Stimulated activated CD4-positive, alpha-beta T cell treated with anti-CD3 and anti-CD28 coated beads, Interleukin-2, amount 100 ng/mL, for 4 hours (primary cell): ENCODE measurements around the gene IYD.
"Not testable (repeated sequence)": the region's sequence is repeated elsewhere in the genome, so short reads cannot be mapped to it uniquely, and the experiment has no call there.

Experiments used
- DNase-seq: peaks from one replicate; pipeline ENCODE4 v3.0.0-alpha.2; 2020; ENCODE audit warnings: low read depth

IYD gene

GRCh38 chr6:150435360-150435759 is 66.5 kb downstream of the IYD start:
- DNase-seq: no peak

DNA sequence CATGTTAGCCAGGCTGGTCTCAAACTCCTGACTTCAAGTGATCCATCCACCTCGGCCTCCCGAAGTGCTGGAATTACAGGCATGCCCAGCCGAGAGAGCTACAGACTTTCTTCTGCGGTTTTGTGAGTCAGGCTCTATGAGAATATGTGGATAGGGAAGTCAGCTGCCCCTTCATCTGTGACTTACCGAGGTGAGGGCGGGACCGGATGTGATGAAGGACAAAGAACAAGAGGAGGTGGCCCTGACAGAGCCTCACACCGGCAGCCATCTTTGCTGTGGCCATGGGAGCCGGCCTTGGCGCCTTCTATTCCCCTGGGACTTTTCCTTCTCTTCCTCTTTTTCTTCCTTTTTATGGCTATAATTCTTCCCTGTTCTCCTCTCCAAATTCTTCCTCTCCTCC is 67.0 kb downstream of the IYD start:
- no peak for DNase-seq

GRCh38 chr6:150439373-150439772 is 70.6 kb downstream of the IYD start:
- DNase-seq: no peak

- no peak for DNase-seq
Measured at GRCh38 chr6:150443621-150444020, 74.8 kb downstream of the IYD start.

DNA sequence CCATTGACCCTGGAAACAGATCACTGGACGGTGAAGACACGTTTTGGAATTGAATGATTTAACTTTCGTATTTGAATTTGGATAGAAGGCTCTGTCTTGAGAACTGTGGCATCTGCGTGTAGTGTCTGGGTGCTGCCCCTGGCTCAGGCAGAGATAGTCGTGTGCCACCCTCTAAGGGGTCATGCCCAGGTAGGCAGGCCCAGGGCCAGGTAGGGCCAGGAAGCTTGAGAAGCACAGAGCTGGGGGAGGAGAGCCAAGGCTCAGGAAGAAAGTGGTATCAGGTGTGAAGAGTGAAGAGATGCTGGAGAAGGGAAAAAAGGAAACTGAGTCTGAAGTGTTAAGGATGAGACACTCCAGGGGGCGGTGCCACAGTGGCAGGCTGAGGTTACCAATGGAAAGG is 75.5 kb downstream of the IYD start:
- DNase-seq: no peak

DNA sequence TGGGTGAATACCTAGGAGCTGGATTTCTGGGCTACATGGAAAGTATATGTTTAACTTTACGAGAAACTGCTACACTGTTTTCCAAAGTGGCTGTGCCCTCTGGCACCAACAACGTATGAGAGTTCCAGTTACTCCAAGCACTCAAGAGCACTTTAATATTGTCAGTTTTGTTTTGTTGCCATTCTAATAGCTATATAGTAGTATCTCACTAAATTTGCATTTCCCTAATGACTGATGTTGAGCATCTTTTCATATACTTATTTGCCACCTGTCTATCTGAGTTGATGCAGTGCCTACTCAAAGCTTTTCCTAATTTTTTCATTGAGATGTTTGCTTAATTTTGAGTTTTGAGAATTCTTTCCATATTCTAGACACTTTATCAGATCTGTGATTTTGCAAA is 76.7 kb downstream of the IYD start:
- no peak for DNase-seq

DNA sequence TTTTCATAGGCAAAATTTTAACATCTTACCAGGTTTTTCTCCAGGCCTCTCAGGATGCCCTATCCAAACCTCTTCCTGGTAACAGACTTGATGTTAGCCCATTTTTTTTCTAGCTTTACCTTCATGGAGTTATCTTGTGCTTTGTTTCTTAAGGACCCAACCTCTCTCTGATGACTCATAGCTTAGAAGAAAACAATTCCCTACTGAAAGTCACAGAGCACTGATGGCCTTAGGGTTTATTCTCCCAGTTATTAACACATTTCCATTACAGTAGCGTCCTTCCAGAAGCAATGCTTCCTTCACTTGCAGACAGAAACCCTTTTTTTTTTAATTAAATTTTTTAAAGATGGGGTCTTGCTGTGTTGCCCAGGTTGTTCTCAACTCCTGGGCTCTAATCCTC is 79.4 kb downstream of the IYD start:
- no peak for DNase-seq

DNA sequence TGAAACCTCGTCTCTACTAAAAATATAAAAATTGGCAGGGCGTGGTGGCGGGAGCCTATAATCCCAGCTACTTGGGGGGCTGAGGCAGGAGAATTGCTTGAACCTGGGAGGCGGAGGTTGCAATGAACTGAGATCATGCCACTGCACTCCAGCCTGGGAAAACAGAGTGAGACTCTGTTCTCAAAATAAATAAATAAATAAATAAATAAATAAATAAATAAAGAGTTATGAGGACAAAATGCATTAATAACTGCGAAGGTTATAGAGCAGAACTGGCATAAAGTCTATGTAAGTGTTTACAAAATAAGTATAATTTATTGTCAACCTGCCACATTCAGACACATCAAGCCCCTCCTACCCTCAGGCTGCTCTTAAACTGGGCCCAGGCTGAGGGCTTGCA is 80.2 kb downstream of the IYD start:
- DNase-seq: not testable (repeated sequence)

DNA sequence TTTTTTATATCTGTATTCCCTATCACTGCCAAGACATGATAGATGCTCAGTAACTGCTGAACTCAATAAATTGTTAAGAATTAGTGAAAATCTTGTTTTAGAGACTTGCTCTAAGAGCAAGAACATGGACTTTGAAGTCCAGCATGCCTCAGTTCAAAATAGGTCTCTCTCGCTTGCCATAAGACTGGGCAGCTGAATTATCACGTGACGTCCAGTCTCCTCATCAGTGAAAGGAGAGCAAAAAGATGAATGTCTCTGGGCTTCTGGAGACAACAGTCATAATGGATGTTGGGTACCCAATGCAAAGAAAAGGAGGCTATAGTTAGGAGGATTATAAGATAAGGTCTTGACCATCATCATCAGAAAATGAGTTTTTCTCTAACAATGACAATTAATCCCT is 82.1 kb downstream of the IYD start:
- DNase-seq: no peak

- no peak for DNase-seq
Measured at GRCh38 chr6:150451807-150452427, 83.1 kb downstream of the IYD start.

- DNase-seq: no peak
Measured at GRCh38 chr6:150452428-150453243, 83.8 kb downstream of the IYD start.

DNA sequence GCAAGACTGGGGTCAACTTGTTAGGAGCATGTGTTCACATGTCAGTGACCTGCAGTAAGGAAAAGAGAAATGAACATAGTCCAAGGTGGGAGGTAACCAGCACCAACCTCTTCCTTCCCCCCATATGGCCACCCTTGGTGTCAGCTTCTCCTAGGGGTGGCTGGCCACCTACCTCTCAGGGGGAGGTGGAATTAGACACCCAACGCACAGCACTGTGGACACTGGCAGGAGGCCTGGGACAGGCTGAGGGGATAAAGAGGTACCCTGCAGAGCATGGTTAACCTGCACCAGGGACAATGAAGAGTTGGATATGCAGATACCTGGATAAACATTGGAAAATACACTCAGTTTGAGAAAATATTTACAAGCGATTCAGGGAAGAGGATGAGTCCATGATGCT is 84.5 kb downstream of the IYD start:
- no peak for DNase-seq
